ENCODE measurements around the gene CCDC6. TPM values are rescaled to one million over a fixed set of nuclear protein-coding genes. Genes with fewer than 3 reads are reported as not detected.
"Not testable (repeated sequence)": the region's sequence is repeated elsewhere in the genome, so short reads cannot be mapped to it uniquely, and the experiment has no call there.

The CCDC6 gene
- total and polyA plus RNA-seq, 5 donors: 8.3 to 28.1 (median 23.8) TPM

DNA sequence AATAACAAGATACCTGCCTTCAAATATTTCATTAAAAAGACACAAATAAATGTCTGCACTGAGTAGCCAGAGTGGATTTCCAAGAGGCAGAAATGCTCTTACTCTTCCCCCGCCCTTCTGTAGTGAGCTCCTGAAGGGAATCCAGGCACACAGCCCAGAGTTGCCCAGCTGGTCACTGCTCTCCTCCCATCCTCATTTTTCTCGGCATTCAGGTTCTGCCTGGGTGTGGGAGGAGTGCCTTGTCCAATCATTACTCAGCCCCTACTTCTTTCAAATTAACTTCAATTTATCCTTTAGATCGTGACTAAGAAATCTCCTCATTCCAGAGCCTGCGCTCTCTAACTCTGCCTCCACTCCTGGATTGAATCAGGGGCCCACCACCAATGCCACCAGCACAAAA lies 12.2 kb downstream of the CCDC6 start:
- intact Hi-C loops (cut with DNase I): no loop called here
- peaks cover 22% of the 10 kb centered on the region for H3K4me1 ChIP-seq (ENCODE audit: control insufficient read depth, insufficient read depth, low read length)
- peak in 2 of 3 donors; percentile 37 to 68 for DNase-seq

DNA sequence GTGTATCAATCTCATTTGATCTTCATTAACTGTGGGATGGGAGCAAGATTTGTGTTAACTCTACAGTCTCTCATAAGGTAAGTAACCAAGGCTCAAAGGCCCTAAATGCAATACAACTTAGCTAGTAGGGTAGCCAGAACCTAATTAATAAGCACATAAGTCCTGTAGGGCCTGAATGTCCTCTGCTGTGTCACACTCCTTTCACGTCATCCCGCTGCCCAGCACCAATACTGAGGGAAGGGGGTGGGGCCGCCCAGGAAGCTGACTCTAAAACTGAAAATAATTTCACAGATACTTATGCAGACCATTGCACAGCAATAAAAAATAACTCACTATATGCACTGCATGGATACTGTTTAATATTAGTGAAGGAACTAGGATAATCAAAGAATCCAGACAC lies 13.7 kb downstream of the CCDC6 start:
- DNase-seq (peak in 2 of 3 donors; percentile 23 to 70), ATAC-seq (peak; percentile 14 to 32)
- intact Hi-C loops (cut with DNase I): no loop called here
- Histone ChIP-seq H3K27ac (ENCODE audit: low read length) (no peak overlapping the region), H3K4me1 (ENCODE audit: control insufficient read depth, insufficient read depth, low read length) (peaks cover 19% of the 10 kb centered on the region), H3K4me3 (ENCODE audit: low read length) (no peak overlapping the region), H3K27me3 (ENCODE audit: control insufficient read depth, insufficient read depth) (no peaks in the 10 kb centered on the region), H3K9me3 (ENCODE audit: control insufficient read depth, low read length) (no peaks in the 10 kb centered on the region)
- 72% methylated on average over 3 of the region's 3 CpGs for WGBS

More for the DNA sequence above, 12.2 kb downstream of the CCDC6 start:
- Histone ChIP-seq H3K4me3 (ENCODE audit: low read length) (no peak overlapping the region), H3K27me3 (ENCODE audit: control insufficient read depth, insufficient read depth) (no peaks in the 10 kb centered on the region), H3K27ac (ENCODE audit: low read length) (no peak overlapping the region), H3K9me3 (ENCODE audit: control insufficient read depth, low read length) (no peaks in the 10 kb centered on the region)
- 48% methylated on average over 4 of the region's 4 CpGs for WGBS
- ATAC-seq: peak; percentile 77 to 78

DNA sequence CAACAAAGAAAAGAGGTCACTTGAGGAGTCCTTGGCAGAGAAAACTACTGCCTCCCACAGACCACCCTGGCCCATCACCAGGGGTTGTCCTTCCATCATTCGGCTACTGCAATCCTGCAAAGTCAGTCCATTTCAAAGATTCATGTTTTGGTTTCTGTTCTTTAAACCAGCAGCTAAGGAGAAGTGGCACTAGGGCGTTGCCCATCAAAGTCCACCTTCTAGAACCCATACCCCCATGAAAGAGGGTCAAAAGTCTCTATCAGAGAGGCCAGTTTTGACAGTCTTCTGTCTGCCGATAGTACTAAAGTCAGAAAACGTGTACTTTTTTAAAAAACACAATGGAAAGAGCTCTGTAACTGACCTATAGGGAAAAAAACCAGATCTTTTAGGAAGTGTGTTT lies 14.4 kb downstream of the CCDC6 start:
- ATAC-seq: no peak
- Histone ChIP-seq H3K4me3 (ENCODE audit: low read length) (no peak overlapping the region), H3K4me1 (ENCODE audit: control insufficient read depth, insufficient read depth, low read length) (peaks cover 18% of the 10 kb centered on the region), H3K27ac (ENCODE audit: low read length) (no peak overlapping the region), H3K9me3 (ENCODE audit: control insufficient read depth, low read length) (no peaks in the 10 kb centered on the region), H3K27me3 (ENCODE audit: control insufficient read depth, insufficient read depth) (no peaks in the 10 kb centered on the region)
- intact Hi-C loops (cut with DNase I): no loop called here
- no peak for DNase-seq
- WGBS: 80% methylated on average over 4 of the region's 4 CpGs

DNA sequence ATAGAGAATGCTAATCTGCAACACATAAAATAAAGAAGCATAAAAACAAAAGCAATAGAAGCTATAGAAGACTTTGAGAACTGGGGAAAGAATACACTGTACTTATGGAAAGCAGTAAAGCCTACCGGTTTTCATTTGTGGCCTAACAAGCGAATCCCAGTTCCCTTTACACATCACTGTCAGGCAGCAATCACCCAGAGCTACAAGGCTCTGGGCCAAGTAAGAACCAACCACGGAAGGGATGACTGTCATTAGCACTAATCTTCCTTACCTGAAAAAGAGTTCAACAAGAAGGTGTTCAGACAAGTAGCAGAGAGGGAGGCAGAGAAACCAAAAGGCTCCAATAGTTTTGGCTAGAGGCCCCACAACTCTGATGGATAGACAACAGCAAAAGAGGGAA lies 15.0 kb downstream of the CCDC6 start:
- Histone ChIP-seq H3K4me1 (ENCODE audit: control insufficient read depth, insufficient read depth, low read length) (peaks cover 18% of the 10 kb centered on the region), H3K9me3 (ENCODE audit: control insufficient read depth, low read length) (no peaks in the 10 kb centered on the region), H3K27me3 (ENCODE audit: control insufficient read depth, insufficient read depth) (no peaks in the 10 kb centered on the region), H3K4me3 (ENCODE audit: low read length) (no peak overlapping the region), H3K27ac (ENCODE audit: low read length) (no peak overlapping the region)
- 76% methylated on average over 3 of the region's 3 CpGs for WGBS
- DNase-seq: no peak
- intact Hi-C loops (cut with DNase I): no loop called here
- no peak for ATAC-seq

DNA sequence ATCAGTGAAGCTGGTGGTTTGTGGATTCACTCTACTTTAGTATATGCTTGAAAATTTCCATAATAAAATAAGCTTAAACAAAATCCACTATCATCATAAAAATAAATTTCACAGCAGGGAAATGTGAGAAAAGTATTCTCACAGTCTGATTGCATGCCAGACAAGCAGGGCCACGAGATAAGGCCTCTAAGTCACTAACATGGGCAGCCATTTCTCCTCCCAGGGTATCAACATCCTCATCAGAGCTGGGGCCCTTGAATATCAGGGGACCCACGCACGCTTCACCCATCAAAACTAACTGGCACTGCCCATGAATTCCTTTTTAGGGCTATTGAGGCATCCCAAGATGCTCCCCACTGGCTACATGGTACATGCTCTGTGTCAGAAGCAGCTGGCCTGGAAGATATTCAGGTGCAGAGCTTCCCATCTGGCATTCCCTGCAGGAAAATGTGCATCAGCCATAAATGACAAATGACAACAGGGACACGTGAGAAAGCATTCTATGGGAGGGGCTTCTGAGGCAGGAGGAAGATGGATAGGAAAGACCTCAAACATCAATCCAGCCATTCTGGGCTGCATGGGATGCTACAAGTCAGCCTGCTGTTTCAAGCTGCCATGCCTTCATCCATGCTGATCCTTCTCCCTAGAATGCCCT lies 17.4 kb downstream of the CCDC6 start:
- 71% methylated on average over 4 of the region's 4 CpGs for WGBS
- no peak for ATAC-seq
- H3K27ac ChIP-seq (ENCODE audit: low read length): no peak overlapping the region
- intact Hi-C loops (cut with DNase I): no loop called here
- H3K4me3 ChIP-seq (ENCODE audit: low read length): no peak overlapping the region
- no peaks in the 10 kb centered on the region for H3K9me3 ChIP-seq (ENCODE audit: control insufficient read depth, low read length)
- peaks cover 15% of the 10 kb centered on the region for H3K4me1 ChIP-seq (ENCODE audit: control insufficient read depth, insufficient read depth, low read length)
- DNase-seq: no peak
- no peaks in the 10 kb centered on the region for H3K27me3 ChIP-seq (ENCODE audit: control insufficient read depth, insufficient read depth)

DNA sequence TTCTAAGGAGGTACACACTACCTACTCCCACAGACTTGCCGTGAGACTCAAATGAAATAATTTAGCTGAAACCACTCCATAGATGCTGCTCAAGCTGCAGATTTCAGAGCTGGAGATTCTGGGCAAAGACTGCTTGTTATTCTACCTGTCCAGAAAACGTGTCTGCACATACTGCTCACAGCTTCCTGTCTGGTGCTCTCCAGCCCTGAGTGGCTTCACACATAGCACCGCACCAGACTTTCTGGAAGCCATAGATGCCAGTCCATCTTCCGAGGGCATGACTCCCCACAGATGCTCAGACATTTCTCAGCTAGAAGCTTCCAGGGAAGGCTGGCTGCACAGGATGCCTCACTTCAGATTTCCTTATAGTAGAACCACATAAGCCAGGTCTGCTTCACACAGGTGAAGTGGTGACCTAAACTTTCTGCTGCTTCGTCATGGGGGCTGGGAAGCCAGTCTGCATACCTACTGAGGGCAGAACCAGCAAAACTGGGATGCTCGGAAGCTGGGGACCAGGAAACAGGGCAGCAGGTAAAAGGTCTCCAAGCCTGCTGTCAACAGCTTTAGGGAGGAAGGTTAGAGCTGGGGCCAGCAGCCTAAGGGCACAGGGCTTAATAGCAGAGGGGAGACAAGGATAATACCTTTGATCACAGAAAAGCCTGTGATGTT lies 18.2 kb downstream of the CCDC6 start:
- Histone ChIP-seq H3K27ac (ENCODE audit: low read length) (no peak overlapping the region), H3K4me3 (ENCODE audit: low read length) (no peak overlapping the region), H3K9me3 (ENCODE audit: control insufficient read depth, low read length) (no peaks in the 10 kb centered on the region), H3K27me3 (ENCODE audit: control insufficient read depth, insufficient read depth) (no peaks in the 10 kb centered on the region), H3K4me1 (ENCODE audit: control insufficient read depth, insufficient read depth, low read length) (peaks cover 13% of the 10 kb centered on the region)
- intact Hi-C loops (cut with DNase I): no loop called here
- WGBS: 83% methylated on average over 6 of the region's 6 CpGs
- ATAC-seq (no peak), DNase-seq (no peak)

DNA sequence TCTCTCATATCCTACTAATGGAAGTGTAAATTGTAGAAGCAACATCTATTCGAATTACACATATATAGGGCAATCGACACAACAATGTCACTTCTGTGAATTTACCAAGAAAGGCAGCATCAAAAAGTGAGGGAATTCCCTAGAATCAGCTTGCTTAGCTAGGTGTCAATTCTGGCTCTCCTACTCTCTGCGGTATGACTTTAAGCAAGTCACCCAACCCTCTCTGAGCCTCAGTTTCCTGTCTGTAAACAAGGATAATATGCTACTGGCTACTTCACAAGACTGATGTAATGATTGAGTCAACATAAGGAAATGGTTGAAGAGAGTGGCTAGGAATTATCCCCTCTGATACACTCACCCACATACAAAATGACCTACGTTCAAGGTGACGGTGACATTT lies 19.4 kb downstream of the CCDC6 start:
- Histone ChIP-seq H3K27me3 (ENCODE audit: control insufficient read depth, insufficient read depth) (no peaks in the 10 kb centered on the region), H3K9me3 (ENCODE audit: control insufficient read depth, low read length) (no peaks in the 10 kb centered on the region), H3K27ac (ENCODE audit: low read length) (no peak overlapping the region), H3K4me1 (ENCODE audit: control insufficient read depth, insufficient read depth, low read length) (peaks cover 9% of the 10 kb centered on the region), H3K4me3 (ENCODE audit: low read length) (no peak overlapping the region)
- intact Hi-C loops (cut with DNase I): no loop called here
- DNase-seq (no peak), ATAC-seq (no peak)
- WGBS: 80% methylated on average over 5 of the region's 5 CpGs

DNA sequence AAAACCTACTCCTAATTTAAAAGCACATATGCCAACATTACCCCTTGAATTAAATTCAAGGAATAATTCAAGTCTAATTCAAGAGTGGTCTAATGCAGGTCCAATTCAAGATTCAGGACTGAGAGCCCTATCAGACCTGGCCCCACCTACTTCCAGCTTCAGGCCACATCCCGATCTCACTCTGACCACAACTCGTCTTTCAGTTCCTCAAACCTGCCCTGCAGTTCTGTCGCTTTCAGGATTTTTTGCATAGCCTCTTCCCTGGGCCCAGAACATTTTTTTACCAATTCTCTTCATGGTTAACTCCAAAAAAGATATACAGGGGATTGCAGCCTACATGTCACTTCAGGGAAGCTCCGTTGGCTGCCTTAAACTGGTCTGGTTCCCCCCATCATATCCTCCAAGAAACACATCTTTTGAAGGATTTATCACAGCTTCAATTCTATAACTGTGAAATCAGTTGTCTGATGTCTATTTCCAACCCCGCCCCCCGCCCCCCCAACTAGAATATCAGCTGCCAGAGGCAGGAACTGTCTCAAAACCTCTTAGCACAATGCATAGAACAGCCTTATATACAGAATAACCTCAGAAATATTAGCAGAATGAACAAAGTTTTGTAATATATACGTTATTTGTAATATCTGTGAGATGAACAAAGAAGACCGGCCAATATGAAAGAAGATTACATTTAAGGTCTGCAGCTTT lies 20.8 kb downstream of the CCDC6 start:
- peak in 1 of 2 donors; percentile 56 for ATAC-seq
- WGBS: 58% methylated on average over 8 of the region's 8 CpGs

DNA sequence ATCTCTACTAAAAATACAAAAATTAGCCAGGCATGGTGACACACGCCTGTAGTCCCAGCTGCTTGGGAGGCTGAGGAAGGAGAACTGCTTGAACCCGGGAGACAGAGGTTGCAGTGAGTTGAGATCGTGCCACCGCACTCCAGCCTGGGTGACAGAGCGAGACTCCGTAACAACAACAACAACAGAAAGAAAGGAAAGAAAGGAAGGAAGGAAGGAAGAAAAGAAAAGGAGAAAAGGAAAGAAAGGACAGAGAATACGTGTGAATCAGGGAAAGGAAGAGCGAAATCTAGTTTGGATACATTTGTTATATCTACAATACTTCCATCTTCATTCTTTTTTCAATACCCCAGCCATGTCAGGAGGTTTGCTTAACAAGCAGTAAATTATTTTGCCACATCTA lies 21.5 kb downstream of the CCDC6 start:
- H3K9me3 ChIP-seq (ENCODE audit: control insufficient read depth, low read length); ATAC-seq; H3K27ac ChIP-seq (ENCODE audit: low read length); H3K4me3 ChIP-seq (ENCODE audit: low read length); DNase-seq; intact Hi-C loops (cut with DNase I); H3K4me1 ChIP-seq (ENCODE audit: control insufficient read depth, insufficient read depth, low read length); H3K27me3 ChIP-seq (ENCODE audit: control insufficient read depth, insufficient read depth): not testable (repeated sequence)
- 94% methylated on average over 8 of the region's 8 CpGs for WGBS

More for the DNA sequence above, 20.8 kb downstream of the CCDC6 start:
- intact Hi-C loops (cut with DNase I): no loop called here
- Histone ChIP-seq H3K27ac (ENCODE audit: low read length) (no peak overlapping the region), H3K4me1 (ENCODE audit: control insufficient read depth, insufficient read depth, low read length) (peaks cover 5% of the 10 kb centered on the region), H3K4me3 (ENCODE audit: low read length) (no peak overlapping the region), H3K27me3 (ENCODE audit: control insufficient read depth, insufficient read depth) (no peaks in the 10 kb centered on the region), H3K9me3 (ENCODE audit: control insufficient read depth, low read length) (no peaks in the 10 kb centered on the region)
- no peak for DNase-seq

DNA sequence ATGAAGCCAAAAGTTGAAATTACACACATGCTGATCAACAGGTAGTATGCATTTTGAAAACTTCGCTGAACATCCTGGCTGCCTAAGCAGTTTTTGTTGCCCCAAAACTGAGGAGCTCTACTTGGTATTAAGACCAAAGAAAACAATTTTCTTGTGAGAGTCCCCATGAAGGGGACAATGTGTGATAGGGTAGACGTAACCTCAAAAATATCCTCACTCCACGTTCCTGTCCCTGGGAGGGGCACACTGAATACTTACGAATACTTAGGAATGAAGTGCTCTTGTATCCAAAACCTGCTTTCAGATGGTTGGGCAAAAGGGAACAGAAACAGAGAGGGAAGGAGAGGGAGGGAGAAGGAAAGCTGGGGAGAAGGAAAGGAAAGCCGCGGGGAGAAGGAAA lies 24.7 kb downstream of the CCDC6 start:
- WGBS: 70% methylated on average over 5 of the region's 6 CpGs
- no peak for DNase-seq
- H3K9me3 ChIP-seq (ENCODE audit: control insufficient read depth, low read length): no peaks in the 10 kb centered on the region
- H3K27me3 ChIP-seq (ENCODE audit: control insufficient read depth, insufficient read depth): no peaks in the 10 kb centered on the region
- no peak overlapping the region for H3K27ac ChIP-seq (ENCODE audit: low read length)
- intact Hi-C loops (cut with DNase I): no loop called here
- H3K4me3 ChIP-seq (ENCODE audit: low read length): no peak overlapping the region
- H3K4me1 ChIP-seq (ENCODE audit: control insufficient read depth, insufficient read depth, low read length): peaks cover 7% of the 10 kb centered on the region
- no peak for ATAC-seq

DNA sequence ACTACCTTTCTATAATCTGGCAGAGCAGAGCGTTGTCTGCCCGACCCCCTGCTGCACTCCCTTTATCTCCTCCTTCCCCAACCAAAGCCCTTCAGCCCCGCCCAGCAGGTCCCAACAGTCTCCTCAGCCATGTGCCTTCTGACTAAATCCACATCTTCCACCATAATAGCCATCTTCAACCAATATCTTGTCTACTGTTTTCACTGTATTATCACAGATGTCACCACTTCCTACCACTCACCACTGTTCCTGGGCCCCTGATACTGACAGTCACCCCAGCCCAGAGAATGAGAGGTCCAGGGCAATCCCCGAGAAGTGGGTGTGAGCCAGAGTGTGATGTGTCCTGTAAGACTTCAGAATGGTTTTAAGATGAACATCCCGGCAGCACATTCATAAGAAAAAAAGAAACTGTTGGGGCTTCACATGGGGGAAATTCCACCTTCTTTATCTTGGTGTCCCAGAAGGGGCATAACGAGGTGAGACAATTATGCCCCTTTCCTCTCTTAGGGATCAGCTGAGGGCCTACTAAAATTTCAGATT lies 25.3 kb downstream of the CCDC6 start:
- no peak overlapping the region for H3K27ac ChIP-seq (ENCODE audit: low read length)
- WGBS: 71% methylated on average over 6 of the region's 6 CpGs
- H3K4me1 ChIP-seq (ENCODE audit: control insufficient read depth, insufficient read depth, low read length): peaks cover 7% of the 10 kb centered on the region
- DNase-seq (no peak), ATAC-seq (no peak)
- H3K9me3 ChIP-seq (ENCODE audit: control insufficient read depth, low read length): no peaks in the 10 kb centered on the region
- intact Hi-C loops (cut with DNase I): no loop called here
- H3K27me3 ChIP-seq (ENCODE audit: control insufficient read depth, insufficient read depth): no peaks in the 10 kb centered on the region
- no peak overlapping the region for H3K4me3 ChIP-seq (ENCODE audit: low read length)

Data from right cardiac atrium (tissue), 5 donors.